Subcutaneous abdominal adipose tissue (tissue), 5 donors: ENCODE measurements around the gene PTPRO.

Experiments
- H3K27ac ChIP-seq: one replicate; pipeline ENCODE4 v1.7.0; 2013; ENCODE audit warnings: low read depth, mild to moderate bottlenecking, inconsistent platforms, low read length, moderate library complexity
- H3K27me3 ChIP-seq, 5 donors: one replicate each; pipeline ENCODE4 v1.7.0; 2013; ENCODE audit warnings: low read length in 5 of 5, inconsistent platforms in 1 of 5; ENCODE audit not compliant: control insufficient read depth in 5 of 5, insufficient read depth in 4 of 5
- H3K36me3 ChIP-seq, 5 donors: one replicate each; pipeline ENCODE4 v1.7.0; 2013; ENCODE audit warnings: low read length in 5 of 5; ENCODE audit not compliant: control insufficient read depth in 5 of 5, insufficient read depth in 5 of 5
- H3K4me1 ChIP-seq, 5 donors: one replicate each; pipeline ENCODE4 v1.7.0; 2013; ENCODE audit warnings: low read length in 5 of 5, mild to moderate bottlenecking in 3 of 5, moderate library complexity in 1 of 5; ENCODE audit not compliant: control insufficient read depth in 5 of 5, insufficient read depth in 5 of 5
- H3K4me3 ChIP-seq, 5 donors: one replicate each; pipeline ENCODE4 v1.7.0; 2013; ENCODE audit warnings: low read length in 5 of 5, low read depth in 1 of 5
- H3K9ac ChIP-seq, 5 donors: one replicate each; pipeline ENCODE4 v1.7.0; 2013; ENCODE audit warnings: low read length in 5 of 5, mild to moderate bottlenecking in 4 of 5, moderate library complexity in 3 of 5
- H3K9me3 ChIP-seq, 5 donors: one replicate each; pipeline ENCODE4 v1.7.0; 2013; ENCODE audit warnings: low read length in 5 of 5; ENCODE audit not compliant: control insufficient read depth in 5 of 5
- donor health status: healthy.
- donor health status: healthy.
- donor health status: healthy.
- donor health status: healthy.
- donor health status: healthy.

Gene PTPRO

DNA sequence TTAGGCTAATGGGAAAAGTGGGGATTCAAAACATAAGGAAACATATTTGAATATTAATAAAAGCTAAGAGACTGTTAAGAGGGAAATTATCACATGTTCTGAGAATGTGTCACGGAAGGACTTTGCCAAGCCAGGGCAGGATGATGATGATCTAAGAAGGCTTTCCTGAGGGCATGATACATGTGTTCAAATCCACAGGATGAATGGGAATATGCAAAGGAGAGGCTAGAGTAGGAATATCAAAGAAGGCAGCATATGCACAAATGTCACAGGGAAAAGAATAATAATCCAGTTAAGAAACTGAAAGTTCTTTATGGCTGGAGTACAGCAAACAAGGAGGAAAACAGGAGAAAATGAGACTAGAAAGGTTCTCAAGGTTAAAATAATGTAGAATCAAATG is 107.0 kb downstream of the PTPRO start:
- no peaks in the 10 kb centered on the region for H3K4me1 ChIP-seq
- no peak overlapping the region for H3K9ac ChIP-seq
- no peak overlapping the region for H3K27ac ChIP-seq
- H3K36me3 ChIP-seq = no peaks in the 10 kb centered on the region
- H3K27me3 ChIP-seq = peaks cover 0 to 2% (median 0%) of the 10 kb centered on the region in 5 donors
- H3K9me3 ChIP-seq = no peaks in the 10 kb centered on the region
- H3K4me3 ChIP-seq = no peak overlapping the region

DNA sequence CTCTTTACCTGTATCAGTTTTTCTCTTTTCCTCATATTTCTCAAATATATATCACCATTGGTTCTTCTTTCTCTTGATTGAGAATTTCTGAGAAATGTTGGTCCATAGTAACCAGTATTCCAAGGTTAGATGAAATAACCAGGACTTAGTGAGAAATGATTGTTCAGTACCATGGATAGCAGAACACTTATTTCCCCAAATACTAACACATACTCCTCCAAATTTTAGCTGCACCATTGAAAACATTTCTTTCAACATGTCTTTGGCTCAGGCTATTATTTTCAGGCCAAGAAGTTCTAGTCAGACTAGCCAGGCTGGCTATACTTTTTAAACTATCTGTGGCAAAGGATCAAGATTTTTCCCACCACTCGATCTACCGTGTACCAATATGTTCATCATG is 113.3 kb downstream of the PTPRO start:
- no peaks in the 10 kb centered on the region for H3K36me3 ChIP-seq
- H3K4me1 ChIP-seq = no peaks in the 10 kb centered on the region
- H3K9ac ChIP-seq = no peak overlapping the region
- H3K9me3 ChIP-seq = peaks cover 0 to 14% (median 0%) of the 10 kb centered on the region in 5 donors
- peaks cover 0 to 3% (median 0%) of the 10 kb centered on the region in 5 donors for H3K27me3 ChIP-seq
- no peak overlapping the region for H3K4me3 ChIP-seq
- H3K27ac ChIP-seq = no peak overlapping the region

DNA sequence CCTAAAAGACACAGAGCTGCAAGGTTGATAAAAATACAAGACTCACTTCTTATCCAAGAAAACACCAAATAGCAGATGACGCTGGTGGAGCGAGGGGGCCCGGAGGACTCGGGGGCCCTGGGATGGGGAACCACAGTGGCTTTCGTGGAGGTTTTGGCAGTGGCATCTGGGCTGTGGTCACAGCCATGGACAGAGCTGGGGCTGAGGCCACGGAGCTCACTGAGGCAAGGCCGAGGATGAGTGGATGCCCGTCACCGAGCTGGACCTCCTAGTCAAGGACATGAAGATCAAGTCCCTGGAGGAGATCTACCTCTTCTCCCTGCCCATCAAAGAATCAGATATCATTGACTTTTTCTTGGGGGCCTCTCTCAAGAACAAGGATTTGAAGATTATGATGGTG is 117.2 kb downstream of the PTPRO start:
- Histone ChIP-seq H3K27me3 (peaks cover 0 to 3% (median 0%) of the 10 kb centered on the region in 5 donors), H3K9ac (no peak overlapping the region), H3K4me1 (no peaks in the 10 kb centered on the region), H3K36me3 (no peaks in the 10 kb centered on the region), H3K4me3 (no peak overlapping the region), H3K27ac (no peak overlapping the region), H3K9me3 (peaks cover 0 to 14% (median 0%) of the 10 kb centered on the region in 5 donors)

DNA sequence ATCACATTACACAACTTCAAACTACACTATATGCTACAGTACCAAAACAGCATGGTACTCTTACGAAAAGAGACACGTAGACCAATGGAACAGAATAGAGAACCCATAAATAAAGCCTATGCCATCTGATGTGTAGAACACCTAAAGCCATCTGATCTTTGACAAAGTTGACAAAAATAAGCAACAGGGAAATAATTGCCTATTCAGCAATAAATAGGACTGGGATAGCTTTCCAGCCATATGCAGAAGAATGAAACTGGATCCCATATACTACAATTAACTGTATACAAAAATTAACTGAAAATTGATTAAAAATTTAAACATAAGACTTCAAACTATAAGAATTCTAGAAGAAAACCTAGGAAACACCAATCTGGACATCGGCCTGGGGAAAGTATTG is 120.7 kb downstream of the PTPRO start:
- Histone ChIP-seq H3K9me3 (peaks cover 0 to 4% (median 0%) of the 10 kb centered on the region in 5 donors), H3K4me3 (no peak overlapping the region), H3K36me3 (no peaks in the 10 kb centered on the region), H3K27ac (no peak overlapping the region), H3K4me1 (no peaks in the 10 kb centered on the region), H3K27me3 (peaks cover 0 to 3% (median 0%) of the 10 kb centered on the region in 5 donors), H3K9ac (no peak overlapping the region)

DNA sequence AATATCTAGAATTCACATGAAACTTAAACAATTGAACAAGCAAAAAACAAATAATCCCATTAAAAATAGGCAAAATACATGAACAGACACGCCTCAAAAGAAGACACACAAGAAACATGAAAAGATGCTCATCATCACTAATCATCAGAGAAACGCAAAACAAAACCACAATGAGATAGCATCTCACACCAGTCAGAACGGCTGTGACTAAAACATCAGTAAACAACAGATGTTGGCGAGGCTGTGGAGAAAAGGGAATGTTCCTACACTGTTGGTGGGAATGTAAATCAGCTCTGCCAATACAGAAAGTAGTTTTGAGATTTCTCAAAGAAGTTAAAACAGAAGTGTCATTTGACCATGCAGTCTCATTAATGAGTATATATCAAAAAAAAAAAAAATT is 121.3 kb downstream of the PTPRO start:
- Histone ChIP-seq H3K36me3 (no peaks in the 10 kb centered on the region), H3K27me3 (peaks cover 0 to 3% (median 0%) of the 10 kb centered on the region in 5 donors), H3K9ac (no peak overlapping the region)

DNA sequence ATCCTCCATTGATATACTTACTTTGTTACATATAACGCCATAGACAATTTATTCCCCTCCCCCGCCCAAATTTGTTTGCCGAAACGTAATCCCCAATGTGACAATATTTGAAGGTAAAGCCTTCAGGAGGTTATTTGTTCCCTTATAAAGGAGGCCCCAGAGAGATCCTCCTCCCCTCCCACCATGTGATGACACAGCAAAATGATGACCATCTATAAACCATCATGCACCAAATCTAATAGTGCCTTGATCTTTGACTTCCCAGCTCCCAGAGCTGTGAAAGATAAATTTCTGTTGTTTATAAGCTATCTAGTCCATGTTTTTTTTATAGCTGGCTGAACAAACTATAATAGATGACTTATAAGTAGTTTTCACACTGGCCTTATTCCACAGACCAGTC is 122.2 kb downstream of the PTPRO start:
- Histone ChIP-seq H3K4me1 (no peaks in the 10 kb centered on the region), H3K9ac (no peak overlapping the region), H3K27me3 (peaks cover 0 to 3% (median 0%) of the 10 kb centered on the region in 5 donors), H3K36me3 (no peaks in the 10 kb centered on the region), H3K27ac (no peak overlapping the region), H3K9me3 (peaks cover 0 to 2% (median 0%) of the 10 kb centered on the region in 5 donors), H3K4me3 (no peak overlapping the region)

More for the DNA sequence above, 121.3 kb downstream of the PTPRO start:
- peaks cover 0 to 4% (median 0%) of the 10 kb centered on the region in 5 donors for H3K9me3 ChIP-seq
- H3K27ac ChIP-seq = no peak overlapping the region
- no peaks in the 10 kb centered on the region for H3K4me1 ChIP-seq
- no peak overlapping the region for H3K4me3 ChIP-seq

DNA sequence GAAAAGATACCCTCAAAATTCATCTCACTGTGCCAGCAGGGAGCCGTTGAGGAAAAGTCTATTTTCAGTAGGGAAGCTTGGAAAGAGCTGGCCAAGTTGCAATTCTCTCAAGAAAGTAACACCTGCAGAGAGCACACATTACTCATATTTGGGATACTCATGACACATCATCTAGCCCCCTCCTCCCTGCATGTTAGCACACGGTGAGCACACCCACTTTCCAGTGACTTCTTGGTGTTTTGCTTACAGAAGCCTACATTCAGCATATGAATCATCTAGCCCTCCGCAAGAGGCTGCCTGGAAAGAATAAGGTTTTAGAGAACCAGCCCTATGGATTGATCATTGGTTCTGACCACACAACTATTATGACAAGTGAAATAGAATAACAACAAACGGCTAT is 124.5 kb downstream of the PTPRO start:
- Histone ChIP-seq H3K4me3 (no peak overlapping the region), H3K9me3 (no peaks in the 10 kb centered on the region), H3K9ac (no peak overlapping the region), H3K27ac (no peak overlapping the region), H3K36me3 (no peaks in the 10 kb centered on the region), H3K27me3 (no peaks in the 10 kb centered on the region), H3K4me1 (no peaks in the 10 kb centered on the region)

DNA sequence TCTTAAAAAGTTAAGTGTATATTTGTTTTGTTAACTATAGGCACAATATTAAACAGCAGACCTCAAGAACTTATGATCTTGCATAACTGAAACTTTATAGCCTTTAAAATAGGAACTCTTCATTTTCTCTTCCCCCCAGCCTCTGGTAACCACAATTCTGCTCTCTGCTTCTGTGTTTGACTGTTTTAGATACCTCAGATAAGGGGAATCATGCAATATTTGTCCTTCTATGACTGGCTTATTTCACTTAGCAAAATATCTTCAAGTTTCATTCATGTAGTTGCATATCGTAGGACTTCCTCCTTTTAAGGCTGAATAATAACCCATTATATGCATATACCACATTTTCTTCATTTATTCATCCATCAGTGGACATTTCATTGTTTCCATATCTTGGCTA is 131.3 kb downstream of the PTPRO start:
- no peak overlapping the region for H3K27ac ChIP-seq
- H3K27me3 ChIP-seq = no peaks in the 10 kb centered on the region
- no peaks in the 10 kb centered on the region for H3K4me1 ChIP-seq
- H3K36me3 ChIP-seq = no peaks in the 10 kb centered on the region
- H3K9ac ChIP-seq = no peak overlapping the region
- no peak overlapping the region for H3K4me3 ChIP-seq
- peaks cover 3 to 18% (median 12%) of the 10 kb centered on the region in 5 donors for H3K9me3 ChIP-seq

DNA sequence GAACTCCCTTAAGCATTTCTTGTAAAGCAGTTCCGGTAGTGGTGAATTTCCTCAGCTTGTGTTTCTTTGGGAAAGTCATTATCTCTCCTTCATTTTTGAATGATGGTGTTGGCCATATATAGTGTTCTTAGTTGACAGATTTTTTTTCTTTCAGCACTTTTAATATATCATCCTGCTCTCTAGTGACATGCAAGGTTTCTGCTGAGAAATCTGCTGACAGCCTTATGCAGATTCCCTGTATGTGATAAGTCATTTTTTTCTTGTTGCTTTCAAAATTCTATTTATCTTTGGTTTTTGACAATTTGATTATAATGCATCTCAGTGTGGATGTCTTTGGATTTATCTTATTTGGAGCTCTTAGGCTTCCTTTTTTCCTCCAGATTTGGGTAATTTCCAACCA is 135.7 kb downstream of the PTPRO start:
- Histone ChIP-seq H3K27ac (no peak overlapping the region), H3K36me3 (no peaks in the 10 kb centered on the region), H3K4me1 (no peaks in the 10 kb centered on the region), H3K9ac (no peak overlapping the region), H3K4me3 (no peak overlapping the region), H3K27me3 (no peaks in the 10 kb centered on the region), H3K9me3 (peaks cover 7 to 28% (median 20%) of the 10 kb centered on the region in 5 donors)

DNA sequence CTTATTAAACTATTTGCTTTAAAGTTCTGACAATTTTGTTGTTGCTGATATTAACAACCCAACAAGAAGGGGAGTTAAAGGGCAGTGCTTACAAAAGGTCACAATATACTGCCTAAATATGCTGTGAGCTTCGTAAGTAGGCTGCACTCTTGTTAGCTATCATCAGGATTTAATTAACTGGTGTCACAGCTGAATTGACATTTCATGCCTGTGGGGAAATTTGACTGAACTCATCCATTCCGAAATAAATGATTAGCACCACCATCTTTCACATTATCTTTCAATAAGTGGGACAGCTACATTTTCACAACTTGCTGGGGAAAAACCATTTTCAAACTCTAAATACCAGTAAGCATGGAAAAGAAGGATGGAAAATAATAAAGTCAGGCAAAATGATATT is 146.6 kb downstream of the PTPRO start:
- no peaks in the 10 kb centered on the region for H3K36me3 ChIP-seq
- peaks cover 0 to 5% (median 2%) of the 10 kb centered on the region in 5 donors for H3K27me3 ChIP-seq
- H3K27ac ChIP-seq = no peak overlapping the region
- H3K9me3 ChIP-seq = no peaks in the 10 kb centered on the region
- H3K9ac ChIP-seq = no peak overlapping the region
- H3K4me3 ChIP-seq = no peak overlapping the region
- H3K4me1 ChIP-seq = no peaks in the 10 kb centered on the region

DNA sequence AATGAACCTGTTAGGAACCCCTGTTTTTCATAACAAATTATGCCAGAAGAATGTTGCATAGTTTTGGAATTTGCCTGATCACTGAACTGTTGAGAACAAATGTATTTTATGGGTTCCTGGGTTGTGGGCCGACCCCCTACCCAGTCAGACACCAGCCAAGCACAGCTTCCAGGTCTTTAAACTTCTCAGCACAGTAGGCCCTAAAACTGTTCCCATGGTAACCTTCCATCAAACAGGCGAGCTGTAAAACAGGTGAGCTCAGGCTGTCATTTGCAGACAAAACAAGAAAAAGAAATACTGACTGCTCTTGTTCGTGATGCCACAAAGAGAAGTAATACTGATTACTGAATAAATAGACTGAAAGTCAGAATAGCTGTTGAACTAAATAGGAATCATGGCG is 147.0 kb downstream of the PTPRO start:
- Histone ChIP-seq H3K27ac (no peak overlapping the region), H3K4me1 (no peaks in the 10 kb centered on the region), H3K9ac (no peak overlapping the region), H3K36me3 (no peaks in the 10 kb centered on the region), H3K4me3 (no peak overlapping the region), H3K27me3 (peaks cover 0 to 5% (median 2%) of the 10 kb centered on the region in 5 donors), H3K9me3 (no peaks in the 10 kb centered on the region)
